HG03060 (cell line): ENCODE measurements around the gene PDGFA.

ENCODE experiments used
- ATAC-seq: cut with Tn5 transposase; IDR thresholded peaks from one replicate; pipeline ENCODE4 v1.9.1; 2021; ENCODE audit warnings: low read depth, moderate number of reproducible peaks; ENCODE audit not compliant: unreplicated experiment

Gene PDGFA

GRCh38 chr7:451255-452225 lies 68.1 kb downstream of the PDGFA start:
- no peak for ATAC-seq

DNA sequence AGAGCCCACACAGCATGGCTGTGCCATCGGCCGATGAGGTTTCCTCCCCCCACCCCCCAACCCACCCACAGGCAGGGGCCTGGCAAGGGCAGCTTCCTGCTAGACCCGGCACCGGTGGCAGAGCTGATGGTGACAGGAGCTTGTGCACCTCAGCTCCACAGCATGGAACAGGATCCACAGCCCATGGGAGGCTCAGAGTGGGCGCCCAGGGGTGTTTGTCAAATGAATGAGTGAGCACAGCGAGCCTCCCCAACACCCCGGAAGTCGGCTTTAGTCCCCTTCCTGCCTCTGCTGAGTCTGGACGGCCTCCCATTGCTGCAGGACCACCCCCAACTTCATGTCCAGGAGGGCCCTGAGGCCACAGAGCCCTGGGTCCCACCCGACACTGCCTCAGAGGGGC lies 68.9 kb downstream of the PDGFA start:
- ATAC-seq, result no peak

GRCh38 chr7:450036-450435 lies 69.6 kb downstream of the PDGFA start:
- ATAC-seq, result no peak

GRCh38 chr7:449324-450019 lies 70.2 kb downstream of the PDGFA start:
- ATAC-seq, result no peak

DNA sequence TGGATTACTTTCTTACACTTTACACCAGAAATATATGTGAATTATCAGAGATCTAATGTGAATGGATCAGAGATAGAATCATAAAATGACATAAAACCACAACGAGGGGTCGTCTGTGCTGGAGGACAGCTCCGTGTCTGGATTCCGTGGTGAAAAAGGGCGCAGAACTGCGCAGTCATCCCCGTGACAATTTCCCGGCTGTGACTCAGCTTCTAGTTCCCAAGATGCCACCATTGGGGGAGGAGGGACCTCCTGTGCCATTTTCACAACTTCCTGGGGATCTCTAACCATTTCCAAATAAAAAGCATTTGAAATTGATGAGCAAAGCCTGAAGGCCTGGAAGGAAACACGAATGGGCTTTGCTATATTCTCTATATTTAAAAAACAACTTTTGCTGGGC lies 72.1 kb downstream of the PDGFA start:
- ATAC-seq, result no peak
